Caco-2 (cell line): ENCODE measurements around the gene ZNF181. TPM values are rescaled to one million over a fixed set of nuclear protein-coding genes. Genes with fewer than 3 reads are reported as not detected.

ENCODE experiments used
- BruUV-seq: library from RNA; stranded (reverse); fragments of 400-500 nt; replicated peaks from 2 replicates; lab custom pipeline; 2021; lab: Mats Ljungman, UMichigan
- CTCF ChIA-PET: fragments of 300-600 bp; sonication (Branson Sonifier 250); formaldehyde crosslinking; loops from one replicate; lab custom pipeline; 2022; ENCODE audit warnings: antibody characterized with exemption; lab: Charles Lee
- POLR2A ChIA-PET: fragments of 300-600 bp; sonication (Branson Sonifier 250); formaldehyde crosslinking; loops from one replicate; lab custom pipeline; 2022; ENCODE audit warnings: antibody characterized with exemption; lab: Charles Lee
- DNase-seq, 2 experiments: peaks; one replicate each; pipeline versions ENCODE4 v3.0.0 to v3.0.0-alpha.2; 2020 to 2022
- H3K27me3 ChIP-seq: replicated peaks from 2 replicates; pipeline ENCODE4 v1.6.0; 2011; ENCODE audit warnings: low read length; ENCODE audit not compliant: control insufficient read depth, insufficient read depth
- H3K36me3 ChIP-seq: 2 replicates; pipeline ENCODE4 v1.5.1; 2011; ENCODE audit warnings: low read length; ENCODE audit not compliant: control insufficient read depth, insufficient read depth
- H3K4me1 ChIP-seq: fragments of 250-450 bp; sonication (Bioruptor Pico); 2 replicates; pipeline ENCODE4 v1.5.1; 2020; ENCODE audit warnings: mild to moderate bottlenecking
- H3K4me3 ChIP-seq: 2 replicates; pipeline ENCODE4 v1.5.1; 2011; ENCODE audit warnings: low read depth, mild to moderate bottlenecking, control low read depth, low read length
- H3K9me3 ChIP-seq: fragments of 250-450 bp; sonication (Bioruptor Pico); 2 replicates; pipeline ENCODE4 v1.5.1; 2020; ENCODE audit warnings: mild to moderate bottlenecking, moderate library complexity
- H3K27ac Mint-ChIP-seq: one replicate; pipeline ENCODE4 v1.8.0; 2022; ENCODE audit warnings: mixed read lengths; ENCODE audit not compliant: unreplicated experiment
- H3K27me3 Mint-ChIP-seq: one replicate; pipeline ENCODE4 v1.8.0; 2022; ENCODE audit warnings: mixed read lengths; ENCODE audit not compliant: insufficient read depth, unreplicated experiment
- H3K36me3 Mint-ChIP-seq: one replicate; pipeline ENCODE4 v1.8.0; 2022; ENCODE audit warnings: mild to moderate bottlenecking, mixed read lengths; ENCODE audit not compliant: insufficient read depth, unreplicated experiment
- H3K4me1 Mint-ChIP-seq: one replicate; pipeline ENCODE4 v1.8.0; 2022; ENCODE audit warnings: low read depth, mixed read lengths; ENCODE audit not compliant: unreplicated experiment
- H3K4me3 Mint-ChIP-seq: one replicate; pipeline ENCODE4 v1.8.0; 2022; ENCODE audit warnings: mild to moderate bottlenecking, moderate library complexity, mixed read lengths; ENCODE audit not compliant: unreplicated experiment
- H3K9me3 Mint-ChIP-seq: one replicate; pipeline ENCODE4 v1.8.0; 2022; ENCODE audit warnings: mixed read lengths; ENCODE audit not compliant: unreplicated experiment
- intact Hi-C: fragments of 100-400 bp; cut with micrococcal nuclease; formaldehyde crosslinking; loops from one replicate; pipeline ENCODE4 v1.10.0; 2022; ENCODE audit not compliant: unreplicated experiment
- total RNA-seq: library from RNA; stranded (reverse); gene quantifications from 2 replicates; pipeline ENCODE4 v1.2.3, GENCODE V29; 2022
- TF ChIP-seq, protein P1 (sequence below), 2 experiments: fragments of 200-600 bp in 1 of 2; IDR thresholded peaks; 1 replicate in 1 of 2; 2 replicates in 1 of 2; pipeline versions ENCODE4 v1.5.1 to v1.8.0; 2011 to 2022; ENCODE audit warnings: antibody characterized with exemption in 1 of 2, control low read depth in 1 of 2, inconsistent platforms in 1 of 2, low read depth in 1 of 2, low read length in 1 of 2, mild to moderate bottlenecking in 1 of 2, moderate library complexity in 1 of 2; ENCODE audit not compliant: insufficient read depth in 1 of 2, severe bottlenecking in 1 of 2, unreplicated experiment in 1 of 2

The ZNF181 gene
- total RNA-seq, 1 experiment from 2014 or later = 5.4 TPM

DNA sequence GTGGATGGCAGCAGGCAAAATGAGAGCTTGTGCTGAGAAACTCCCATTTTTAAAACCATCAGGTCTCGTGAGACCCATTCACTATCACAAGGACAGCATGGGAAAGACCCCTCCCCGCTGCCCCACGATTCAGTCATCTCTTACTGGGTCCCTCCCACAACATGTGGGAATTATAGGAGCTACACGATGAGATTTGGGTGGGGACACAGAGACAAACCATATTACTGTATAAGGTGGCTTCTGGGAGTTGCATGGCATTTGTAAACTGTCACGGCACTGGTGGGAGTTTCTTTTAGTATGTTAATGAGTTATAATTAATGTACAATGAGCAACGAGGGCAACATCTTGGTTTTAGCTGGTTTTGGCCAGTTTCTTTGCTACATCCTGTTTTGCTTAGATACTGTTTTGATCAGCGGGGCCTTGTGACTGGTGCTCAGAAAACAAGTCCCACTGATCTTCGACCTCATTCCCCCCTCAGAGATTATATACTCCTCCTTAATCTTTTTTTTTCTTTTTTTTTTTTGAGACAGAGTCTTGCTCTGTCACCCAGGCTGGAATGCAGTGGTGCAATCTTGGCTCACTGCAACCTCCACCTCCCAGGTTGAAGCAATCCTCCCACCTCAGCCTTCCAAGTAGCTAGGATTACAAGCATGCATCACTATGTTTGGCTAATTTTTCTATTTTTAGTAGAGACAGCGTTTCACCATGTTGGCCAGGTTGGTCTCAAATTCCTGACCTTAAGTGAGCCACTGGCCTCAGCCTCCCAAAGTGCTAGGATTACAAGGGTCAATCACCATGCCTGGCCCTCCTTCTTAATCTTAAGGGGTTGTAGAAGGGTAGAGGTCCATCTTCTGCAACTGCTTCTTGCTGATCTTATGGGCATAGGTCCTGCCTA, 60.3 kb downstream of the ZNF181 start:
- peaks cover 7% of the 10 kb centered on the region; the same call in 1 of the 2 replicates for H3K4me1 ChIP-seq
- CTCF ChIA-PET = no interaction called here
- POLR2A ChIA-PET = interaction anchor here (0.6 kb wide), 1 partner anchor 188 kb away, joined by 4 read pairs; no protein-coding TSS in a partner anchor
- Mint-ChIP-seq H3K36me3 (no peaks in the 10 kb centered on the region), H3K4me3 (no peak overlapping the region), H3K27me3 (peaks cover 7% of the 10 kb centered on the region), H3K27ac (no peak overlapping the region), H3K9me3 (peaks cover 9% of the 10 kb centered on the region), H3K4me1 (no peaks in the 10 kb centered on the region)
- no peaks in the 10 kb centered on the region for H3K27me3 ChIP-seq
- H3K9me3 ChIP-seq = peaks cover 5% of the 10 kb centered on the region; the same call in 1 of the 2 replicates
- no peak for DNase-seq
- TF ChIP-seq, protein P1, sequence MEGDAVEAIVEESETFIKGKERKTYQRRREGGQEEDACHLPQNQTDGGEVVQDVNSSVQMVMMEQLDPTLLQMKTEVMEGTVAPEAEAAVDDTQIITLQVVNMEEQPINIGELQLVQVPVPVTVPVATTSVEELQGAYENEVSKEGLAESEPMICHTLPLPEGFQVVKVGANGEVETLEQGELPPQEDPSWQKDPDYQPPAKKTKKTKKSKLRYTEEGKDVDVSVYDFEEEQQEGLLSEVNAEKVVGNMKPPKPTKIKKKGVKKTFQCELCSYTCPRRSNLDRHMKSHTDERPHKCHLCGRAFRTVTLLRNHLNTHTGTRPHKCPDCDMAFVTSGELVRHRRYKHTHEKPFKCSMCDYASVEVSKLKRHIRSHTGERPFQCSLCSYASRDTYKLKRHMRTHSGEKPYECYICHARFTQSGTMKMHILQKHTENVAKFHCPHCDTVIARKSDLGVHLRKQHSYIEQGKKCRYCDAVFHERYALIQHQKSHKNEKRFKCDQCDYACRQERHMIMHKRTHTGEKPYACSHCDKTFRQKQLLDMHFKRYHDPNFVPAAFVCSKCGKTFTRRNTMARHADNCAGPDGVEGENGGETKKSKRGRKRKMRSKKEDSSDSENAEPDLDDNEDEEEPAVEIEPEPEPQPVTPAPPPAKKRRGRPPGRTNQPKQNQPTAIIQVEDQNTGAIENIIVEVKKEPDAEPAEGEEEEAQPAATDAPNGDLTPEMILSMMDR (IDR thresholded peaks at IDR 0.05; ENCODE audit: insufficient read depth in 1 of 2, low read depth in 1 of 2, low read length in 1 of 2, severe bottlenecking in 1 of 2, unreplicated experiment in 1 of 2) = no peak
- no TSS peak for BruUV-seq
- H3K36me3 ChIP-seq = no peaks in the 10 kb centered on the region
- no peak overlapping the region for H3K4me3 ChIP-seq
- intact Hi-C loops = no loop called here

Other genes with a start within 250 kb of the ZNF181 start
- gene SCGB2B2, start 57.1 kb upstream of the ZNF181 start, total RNA-seq = 0.72 and 1.00 TPM in 2 replicates
- gene ZNF302, start 56.6 kb upstream of the ZNF181 start, total RNA-seq = 28.1 and 30.1 TPM in 2 replicates
- 5.0 and 6.8 TPM in 2 replicates for gene ZNF599, start 39.0 kb downstream of the ZNF181 start, total RNA-seq
- 5.2 and 5.6 TPM in 2 replicates for gene ZNF30, start 192.7 kb downstream of the ZNF181 start, total RNA-seq
- 4.5 and 5.6 TPM in 2 replicates for gene ZNF792, start 230.0 kb downstream of the ZNF181 start, total RNA-seq